Measurements from ENCODE around the gene NPNT. TPM values are rescaled to one million over a fixed set of nuclear protein-coding genes. Genes with fewer than 3 reads are reported as not detected.

NPNT gene
- total RNA-seq, 1 experiment from 2014 or later: 0.07 TPM

- DNase-seq (ENCODE audit: low read depth): no peak
Measured at GRCh38 chr4:105917171-105917685, 22.0 kb downstream of the NPNT start.

GRCh38 chr4:105921301-105921700 is 26.0 kb downstream of the NPNT start:
- no peak for DNase-seq (ENCODE audit: low read depth)

- no peak for DNase-seq (ENCODE audit: low read depth)
Measured at GRCh38 chr4:105923497-105924238, 28.4 kb downstream of the NPNT start.

GRCh38 chr4:105924341-105924740 is 29.1 kb downstream of the NPNT start:
- DNase-seq (ENCODE audit: low read depth): no peak

- no peak for DNase-seq (ENCODE audit: low read depth)
Measured at GRCh38 chr4:105930698-105931097, 35.4 kb downstream of the NPNT start.

- DNase-seq (ENCODE audit: low read depth): no peak
Measured at GRCh38 chr4:105933083-105933482, 37.8 kb downstream of the NPNT start.

- DNase-seq (ENCODE audit: low read depth): no peak
Measured at GRCh38 chr4:105934386-105934785, 39.1 kb downstream of the NPNT start.

GRCh38 chr4:105936901-105937300 is 41.6 kb downstream of the NPNT start:
- DNase-seq (ENCODE audit: low read depth): no peak

- DNase-seq (ENCODE audit: low read depth): no peak
Measured at GRCh38 chr4:105937759-105938158, 42.5 kb downstream of the NPNT start.

- DNase-seq (ENCODE audit: low read depth): no peak
Measured at GRCh38 chr4:105943234-105943633, 48.0 kb downstream of the NPNT start.

- DNase-seq (ENCODE audit: low read depth): peak; percentile 31
Measured at GRCh38 chr4:105944540-105944939, 49.3 kb downstream of the NPNT start.

- DNase-seq (ENCODE audit: low read depth): no peak
Measured at GRCh38 chr4:105946771-105947170, 51.5 kb downstream of the NPNT start.

- DNase-seq (ENCODE audit: low read depth): no peak
Measured at GRCh38 chr4:105950701-105951100, 55.4 kb downstream of the NPNT start.

GRCh38 chr4:105951198-105951597 is 55.9 kb downstream of the NPNT start:
- peak; percentile 47 for DNase-seq (ENCODE audit: low read depth)

GRCh38 chr4:105952591-105952990 is 57.3 kb downstream of the NPNT start:
- no peak for DNase-seq (ENCODE audit: low read depth)

- DNase-seq (ENCODE audit: low read depth): peak; percentile 7
Measured at GRCh38 chr4:105956569-105956968, 61.3 kb downstream of the NPNT start.

GRCh38 chr4:105957680-105958079 is 62.4 kb downstream of the NPNT start:
- DNase-seq (ENCODE audit: low read depth): no peak

GRCh38 chr4:105963461-105964400 is 68.5 kb downstream of the NPNT start:
- DNase-seq (ENCODE audit: low read depth): no peak

- no peak for DNase-seq (ENCODE audit: low read depth)
Measured at GRCh38 chr4:105965183-105965800, 70.0 kb downstream of the NPNT start.

- DNase-seq (ENCODE audit: low read depth): peak; percentile 78
Measured at GRCh38 chr4:105966051-105966450, 70.8 kb downstream of the NPNT start.

- no peak for DNase-seq (ENCODE audit: low read depth)
Measured at GRCh38 chr4:105967058-105967658, 71.9 kb downstream of the NPNT start.

GRCh38 chr4:105969575-105969974 is 74.3 kb downstream of the NPNT start:
- no peak for DNase-seq (ENCODE audit: low read depth)
